ENCODE measurements around the gene PEAK1.

PEAK1 gene

GRCh38 chr15:77112838-77113504 is 306.9 kb downstream of the PEAK1 start:
- no peak overlapping the region for H3K27ac Mint-ChIP-seq
- no peaks in the 10 kb centered on the region for H3K9me3 Mint-ChIP-seq
- H3K36me3 Mint-ChIP-seq (ENCODE audit: insufficient read depth), result no peaks in the 10 kb centered on the region
- H3K27me3 Mint-ChIP-seq, result no peaks in the 10 kb centered on the region
- no peak overlapping the region for H3K4me3 Mint-ChIP-seq
- no peaks in the 10 kb centered on the region for H3K4me1 Mint-ChIP-seq (ENCODE audit: low read depth in 2 of 2)
- ATAC-seq (replicated peaks) (no peak), DNase-seq (no peak)

- Mint-ChIP-seq H3K4me1 (ENCODE audit: low read depth in 2 of 2) (peaks cover 0 to 4% of the 10 kb centered on the region in 2 donors), H3K27ac (no peak overlapping the region), H3K4me3 (no peak overlapping the region), H3K9me3 (no peaks in the 10 kb centered on the region), H3K36me3 (ENCODE audit: insufficient read depth) (no peaks in the 10 kb centered on the region), H3K27me3 (no peaks in the 10 kb centered on the region)
- DNase-seq (no peak), ATAC-seq (replicated peaks) (no peak)
Measured at GRCh38 chr15:77111789-77112188, 308.1 kb downstream of the PEAK1 start.

- no peaks in the 10 kb centered on the region for H3K36me3 Mint-ChIP-seq (ENCODE audit: insufficient read depth)
- no peaks in the 10 kb centered on the region for H3K27me3 Mint-ChIP-seq
- peak overlapping the region in 1 of 2 donors; percentile 22 for H3K27ac Mint-ChIP-seq
- no peak overlapping the region for H3K4me3 Mint-ChIP-seq
- DNase-seq (peak; percentile 10 to 14 (median 10)), ATAC-seq (replicated peaks) (peak; percentile 35)
- H3K4me1 Mint-ChIP-seq (ENCODE audit: low read depth in 2 of 2), result peaks cover 0 to 4% of the 10 kb centered on the region in 2 donors
- H3K9me3 Mint-ChIP-seq, result no peaks in the 10 kb centered on the region
Measured at GRCh38 chr15:77107531-77108355, 312.2 kb downstream of the PEAK1 start.

- no peaks in the 10 kb centered on the region for H3K36me3 Mint-ChIP-seq (ENCODE audit: insufficient read depth)
- H3K27ac Mint-ChIP-seq, result peak overlapping the region in 1 of 2 donors; percentile 22
- ATAC-seq (replicated peaks) (no peak), DNase-seq (no peak)
- H3K27me3 Mint-ChIP-seq, result no peaks in the 10 kb centered on the region
- H3K9me3 Mint-ChIP-seq, result no peaks in the 10 kb centered on the region
- H3K4me1 Mint-ChIP-seq (ENCODE audit: low read depth in 2 of 2), result peaks cover 0 to 4% of the 10 kb centered on the region in 2 donors
- no peak overlapping the region for H3K4me3 Mint-ChIP-seq
Measured at GRCh38 chr15:77107068-77107467, 312.8 kb downstream of the PEAK1 start.

GRCh38 chr15:77104155-77104554 is 315.7 kb downstream of the PEAK1 start:
- Mint-ChIP-seq H3K4me1 (ENCODE audit: low read depth in 2 of 2) (peaks cover 0 to 4% of the 10 kb centered on the region in 2 donors), H3K27ac (peak overlapping the region in 1 of 2 donors; percentile 68), H3K4me3 (no peak overlapping the region), H3K27me3 (no peaks in the 10 kb centered on the region), H3K9me3 (no peaks in the 10 kb centered on the region), H3K36me3 (ENCODE audit: insufficient read depth) (no peaks in the 10 kb centered on the region)
- no peak for DNase-seq
- ATAC-seq (replicated peaks), result no peak

- H3K9me3 Mint-ChIP-seq, result no peaks in the 10 kb centered on the region
- no peaks in the 10 kb centered on the region for H3K36me3 Mint-ChIP-seq (ENCODE audit: insufficient read depth)
- no peak overlapping the region for H3K27ac Mint-ChIP-seq
- ATAC-seq (replicated peaks) (no peak), DNase-seq (no peak)
- H3K4me1 Mint-ChIP-seq (ENCODE audit: low read depth in 2 of 2), result no peaks in the 10 kb centered on the region
- H3K27me3 Mint-ChIP-seq, result no peaks in the 10 kb centered on the region
- no peak overlapping the region for H3K4me3 Mint-ChIP-seq
Measured at GRCh38 chr15:77099741-77100463, 320.0 kb downstream of the PEAK1 start.

- ATAC-seq (replicated peaks), result no peak
- no peak overlapping the region for H3K4me3 Mint-ChIP-seq
- no peak overlapping the region for H3K27ac Mint-ChIP-seq
- H3K27me3 Mint-ChIP-seq, result no peaks in the 10 kb centered on the region
- no peaks in the 10 kb centered on the region for H3K9me3 Mint-ChIP-seq
- H3K36me3 Mint-ChIP-seq (ENCODE audit: insufficient read depth), result no peaks in the 10 kb centered on the region
- H3K4me1 Mint-ChIP-seq (ENCODE audit: low read depth in 2 of 2), result no peaks in the 10 kb centered on the region
- no peak for DNase-seq
Measured at GRCh38 chr15:77098572-77098971, 321.3 kb downstream of the PEAK1 start.

- Mint-ChIP-seq H3K27ac (no peak overlapping the region), H3K4me3 (no peak overlapping the region), H3K27me3 (no peaks in the 10 kb centered on the region), H3K9me3 (no peaks in the 10 kb centered on the region), H3K4me1 (ENCODE audit: low read depth in 2 of 2) (no peaks in the 10 kb centered on the region), H3K36me3 (ENCODE audit: insufficient read depth) (no peaks in the 10 kb centered on the region)
- DNase-seq (no peak), ATAC-seq (replicated peaks) (no peak)
Measured at GRCh38 chr15:77097921-77098320, 322.0 kb downstream of the PEAK1 start.

- H3K27me3 Mint-ChIP-seq, result no peaks in the 10 kb centered on the region
- no peaks in the 10 kb centered on the region for H3K36me3 Mint-ChIP-seq (ENCODE audit: insufficient read depth)
- DNase-seq (no peak), ATAC-seq (replicated peaks) (no peak)
- H3K4me1 Mint-ChIP-seq (ENCODE audit: low read depth in 2 of 2), result no peaks in the 10 kb centered on the region
- H3K27ac Mint-ChIP-seq, result no peak overlapping the region
- H3K4me3 Mint-ChIP-seq, result no peak overlapping the region
- H3K9me3 Mint-ChIP-seq, result no peaks in the 10 kb centered on the region
Measured at GRCh38 chr15:77097248-77097721, 322.6 kb downstream of the PEAK1 start.

- Mint-ChIP-seq H3K4me3 (no peak overlapping the region), H3K9me3 (no peaks in the 10 kb centered on the region)
- DNase-seq, result no peak
Measured at GRCh38 chr15:77096541-77096940, 323.4 kb downstream of the PEAK1 start.

GRCh38 chr15:77096138-77096537 is 323.8 kb downstream of the PEAK1 start:
- Mint-ChIP-seq H3K27me3 (no peaks in the 10 kb centered on the region), H3K4me3 (no peak overlapping the region), H3K4me1 (ENCODE audit: low read depth in 2 of 2) (no peaks in the 10 kb centered on the region), H3K9me3 (no peaks in the 10 kb centered on the region), H3K36me3 (ENCODE audit: insufficient read depth) (no peaks in the 10 kb centered on the region), H3K27ac (no peak overlapping the region)
- DNase-seq, result no peak
- ATAC-seq (replicated peaks), result no peak

More at GRCh38 chr15:77096541-77096940, 323.4 kb downstream of the PEAK1 start:
- Mint-ChIP-seq H3K27ac (no peak overlapping the region), H3K27me3 (no peaks in the 10 kb centered on the region), H3K4me1 (ENCODE audit: low read depth in 2 of 2) (no peaks in the 10 kb centered on the region), H3K36me3 (ENCODE audit: insufficient read depth) (no peaks in the 10 kb centered on the region)
- ATAC-seq (replicated peaks), result no peak

GRCh38 chr15:77094397-77095030 is 325.4 kb downstream of the PEAK1 start:
- no peaks in the 10 kb centered on the region for H3K27me3 Mint-ChIP-seq
- no peak for DNase-seq
- no peak overlapping the region for H3K4me3 Mint-ChIP-seq
- H3K9me3 Mint-ChIP-seq, result no peaks in the 10 kb centered on the region
- no peak for ATAC-seq (replicated peaks)
- no peaks in the 10 kb centered on the region for H3K36me3 Mint-ChIP-seq (ENCODE audit: insufficient read depth)
- H3K4me1 Mint-ChIP-seq (ENCODE audit: low read depth in 2 of 2), result no peaks in the 10 kb centered on the region
- H3K27ac Mint-ChIP-seq, result no peak overlapping the region

- Mint-ChIP-seq H3K27ac (no peak overlapping the region), H3K4me3 (no peak overlapping the region), H3K36me3 (ENCODE audit: insufficient read depth) (no peaks in the 10 kb centered on the region), H3K4me1 (ENCODE audit: low read depth in 2 of 2) (no peaks in the 10 kb centered on the region), H3K27me3 (no peaks in the 10 kb centered on the region), H3K9me3 (no peaks in the 10 kb centered on the region)
- no peak for ATAC-seq (replicated peaks)
- no peak for DNase-seq
Measured at GRCh38 chr15:77093436-77093835, 326.5 kb downstream of the PEAK1 start.

Data from effector memory CD8-positive, alpha-beta T cell (primary cell).